ENCODE results near the gene ZDHHC3.

The ZDHHC3 gene

DNA sequence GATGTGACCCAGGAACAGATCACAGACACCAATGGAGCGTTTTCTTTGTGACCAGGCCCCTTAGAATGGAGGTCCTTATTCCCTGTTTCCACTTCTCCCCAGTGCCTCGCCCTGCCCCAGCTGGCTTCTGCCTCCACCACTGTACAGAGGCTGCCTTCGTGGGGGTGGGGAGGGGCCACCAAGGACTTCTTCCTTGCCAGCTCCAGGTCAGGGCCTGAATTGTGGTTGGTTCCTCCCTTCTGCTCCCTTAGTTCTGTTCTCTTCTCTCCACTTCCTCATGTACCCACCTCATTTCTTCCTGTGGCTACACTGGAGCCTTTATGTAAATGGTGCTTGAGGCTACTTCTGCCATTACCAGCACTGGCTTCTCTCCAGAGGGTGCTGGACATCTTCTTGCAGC, 85.1 kb downstream of the ZDHHC3 start:
- DNase-seq = no peak

DNA sequence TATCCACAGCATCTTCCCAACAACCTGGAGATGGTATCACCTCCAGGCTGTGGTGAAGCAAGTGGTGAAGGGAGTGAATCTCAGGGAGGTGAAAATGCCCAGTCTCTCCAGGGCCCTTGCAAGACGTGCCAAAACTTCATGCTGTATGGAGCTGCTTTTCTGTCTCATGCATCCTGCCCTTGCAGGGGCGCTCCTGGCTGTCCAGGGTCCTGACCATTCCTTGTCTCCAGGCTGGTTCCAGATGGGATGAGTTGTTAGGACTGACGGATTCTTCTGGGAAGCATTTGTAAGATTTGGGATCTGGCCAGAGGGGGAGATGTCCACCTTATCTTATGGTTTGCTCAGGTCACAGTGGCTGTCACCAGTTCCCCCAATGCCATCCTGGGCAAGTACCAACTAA, 85.7 kb downstream of the ZDHHC3 start:
- DNase-seq = no peak

DNA sequence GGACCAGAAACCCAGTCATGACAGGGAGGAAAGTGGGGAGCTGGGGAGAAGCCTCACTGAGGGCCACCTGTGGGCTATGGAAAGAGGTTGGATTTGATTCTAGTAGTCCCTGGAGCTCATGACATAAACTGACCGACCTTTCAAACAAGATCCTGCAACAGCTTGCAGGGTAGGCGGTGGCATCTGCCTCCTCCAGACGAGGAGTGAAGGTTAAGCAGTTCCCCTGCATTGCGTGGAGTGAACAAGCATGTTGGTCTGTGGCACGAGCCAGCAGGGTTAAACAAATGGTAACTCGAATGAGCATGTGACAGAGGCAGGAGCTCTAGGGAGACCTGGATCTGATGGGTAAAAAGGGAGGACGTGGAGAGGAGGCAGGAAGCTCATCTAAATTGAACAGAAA, 88.9 kb downstream of the ZDHHC3 start:
- DNase-seq = no peak

DNA sequence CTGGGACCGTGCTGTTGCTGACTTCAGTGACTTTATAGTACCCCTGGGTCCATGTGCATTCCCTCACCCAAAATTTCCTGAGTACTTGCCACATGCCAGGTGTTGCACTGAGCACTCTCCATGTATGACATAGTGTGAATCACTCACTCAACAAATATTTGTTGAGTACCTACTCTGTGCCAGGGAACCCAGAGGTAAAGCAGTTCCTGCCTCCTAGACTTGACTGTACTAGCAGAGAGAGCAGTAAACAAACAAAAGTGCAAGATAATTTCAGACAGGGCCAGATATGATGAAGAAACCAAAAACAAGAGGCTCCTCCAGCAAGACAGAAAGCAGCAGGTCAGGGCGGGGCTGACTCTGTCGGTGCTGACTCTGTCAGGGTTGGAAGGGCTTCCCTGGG, 89.4 kb downstream of the ZDHHC3 start:
- DNase-seq = no peak

DNA sequence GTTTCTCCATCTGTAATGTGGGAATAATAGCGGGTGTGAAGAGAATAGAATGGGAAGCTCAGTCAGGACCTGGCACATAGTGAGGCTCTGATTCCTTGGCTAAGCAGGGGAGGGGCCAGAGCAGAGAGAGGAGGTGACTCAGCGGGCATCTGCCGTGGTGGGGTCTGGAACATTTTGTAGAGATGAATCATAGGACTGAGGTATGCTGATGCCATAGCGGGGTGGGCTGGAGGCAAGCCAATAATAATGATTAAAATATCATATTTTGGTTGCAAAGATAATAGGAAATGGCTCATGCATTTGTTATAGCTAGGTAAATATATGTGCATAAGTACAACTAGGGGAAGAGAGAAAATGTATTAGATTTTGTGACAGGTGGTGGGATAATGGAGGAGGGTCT, 90.4 kb downstream of the ZDHHC3 start:
- DNase-seq = no peak

DNA sequence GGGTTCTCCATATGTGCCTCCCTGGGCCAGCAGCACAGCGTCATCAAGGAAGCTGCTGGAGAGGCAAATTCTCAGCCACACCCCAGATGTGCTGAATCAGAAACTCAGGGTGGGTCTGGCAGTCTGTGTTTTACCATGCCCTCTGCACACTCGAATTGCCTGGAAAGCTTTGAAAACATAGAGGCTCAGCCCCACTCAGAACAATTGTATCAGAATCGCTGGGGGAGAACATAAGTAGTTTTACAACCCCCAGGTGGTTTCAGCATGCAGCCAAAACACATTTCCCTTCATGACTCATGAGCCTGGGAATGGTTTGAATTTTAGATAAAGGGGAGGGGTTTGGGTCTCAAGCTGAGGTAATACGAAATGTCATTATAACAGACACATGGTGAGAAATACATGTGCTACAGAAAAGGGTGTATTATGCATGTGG, 92.0 kb downstream of the ZDHHC3 start:
- DNase-seq = no peak

DNA sequence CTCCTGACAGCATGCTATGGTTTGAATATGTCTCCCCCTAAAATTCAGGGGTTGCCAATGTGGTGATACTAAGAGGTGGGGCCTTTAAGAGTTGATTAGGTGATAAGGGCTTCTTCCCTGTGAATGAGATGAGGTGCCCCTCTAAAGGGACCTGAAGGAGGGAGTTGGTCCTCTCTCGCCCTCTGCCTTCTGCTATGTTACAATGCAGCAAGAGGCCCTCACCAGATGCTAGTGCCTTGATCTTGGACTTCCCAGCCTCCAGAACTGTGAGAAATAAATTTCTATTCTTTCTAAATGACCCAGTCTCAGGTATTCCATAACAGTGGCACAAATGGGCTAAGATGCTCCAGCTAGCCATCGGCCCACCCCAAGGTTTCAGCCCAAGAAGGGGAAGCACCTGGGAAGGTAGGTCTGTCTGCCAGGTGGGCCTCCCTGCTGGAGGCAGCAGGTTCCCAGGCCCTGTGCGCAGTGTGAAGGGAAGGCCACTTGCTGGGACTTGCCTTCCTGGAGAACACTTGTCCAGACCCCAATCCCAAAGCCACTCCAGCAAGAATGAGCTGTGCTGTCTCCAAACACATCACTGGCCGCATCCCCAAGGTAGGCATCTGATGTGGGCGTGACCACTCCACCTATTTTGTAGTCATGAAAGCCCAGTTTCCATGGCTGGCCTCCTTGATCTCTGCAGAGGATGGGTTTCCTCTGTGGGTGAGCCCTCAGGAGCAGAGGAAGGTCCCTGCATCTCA, 92.6 kb downstream of the ZDHHC3 start:
- no peak for DNase-seq

DNA sequence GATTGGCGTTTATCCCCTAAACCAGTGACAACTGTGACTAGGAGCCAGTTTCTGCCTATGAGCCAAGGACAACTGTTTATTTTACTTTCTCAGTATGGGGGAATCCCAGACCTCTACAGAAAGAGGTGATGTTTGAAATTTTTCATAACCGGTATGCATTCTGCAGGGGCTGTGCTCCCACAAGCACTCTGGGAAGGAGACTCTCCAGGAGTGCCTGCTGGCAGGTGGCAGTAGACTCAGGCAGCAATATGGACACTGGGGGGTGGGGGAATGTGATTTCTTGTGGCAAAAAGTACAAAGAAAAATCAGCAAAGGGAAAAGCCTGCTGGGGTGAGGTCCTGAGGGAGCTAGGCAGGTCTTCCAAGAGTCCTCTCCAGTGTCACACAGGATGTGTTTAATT, 95.7 kb downstream of the ZDHHC3 start:
- no peak for DNase-seq

DNA sequence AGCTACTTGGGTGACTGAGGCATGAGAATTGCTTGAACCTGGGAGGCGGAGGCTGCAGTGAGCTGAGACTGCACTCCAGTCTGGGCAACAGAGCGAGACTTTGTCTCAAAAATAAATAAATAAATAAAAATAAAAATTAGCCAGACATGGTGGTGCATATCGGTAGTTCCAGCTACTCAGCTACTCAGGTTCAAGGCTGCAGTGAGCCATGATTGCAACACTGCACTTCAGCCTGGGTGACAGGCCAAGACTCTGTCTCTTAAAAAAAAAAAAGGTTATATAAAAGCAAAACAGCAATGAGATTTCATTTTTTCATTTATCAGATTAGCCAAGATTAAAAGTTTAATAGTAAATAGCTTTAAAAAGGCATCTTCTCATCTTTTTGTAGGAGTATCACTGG, 98.6 kb downstream of the ZDHHC3 start:
- DNase-seq = no peak

DNA sequence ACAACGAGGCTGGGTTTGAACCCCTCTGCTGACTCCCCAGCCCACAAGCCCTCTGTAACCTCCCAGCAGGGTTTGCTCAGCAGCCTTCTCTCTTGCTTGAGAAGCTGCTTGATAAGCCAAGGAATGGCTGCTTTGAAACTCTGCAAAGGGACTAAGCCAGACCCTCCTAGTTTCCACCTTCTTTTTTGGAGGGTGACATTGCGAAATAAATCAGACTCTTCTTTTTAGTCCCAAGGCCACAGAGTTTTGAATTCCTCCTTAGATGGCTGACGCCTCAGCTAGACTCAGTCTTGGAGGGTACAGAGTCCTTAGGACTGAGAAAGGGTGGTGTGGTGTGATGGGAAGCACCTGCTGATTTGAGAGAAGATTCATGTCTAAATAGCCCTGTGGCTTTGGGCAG, 100.4 kb downstream of the ZDHHC3 start:
- no peak for DNase-seq
